HG03159 (cell line): Measurements from ENCODE around the gene CDC7.
A peak's percentile ranks its signal among the peaks of the same experiment; 100 is the strongest.
"Not testable (repeated sequence)": the region's sequence is repeated elsewhere in the genome, so short reads cannot be mapped to it uniquely, and the experiment has no call there.

Source experiments
- ATAC-seq: cut with Tn5 transposase; IDR thresholded peaks from one replicate; pipeline ENCODE4 v1.9.1; 2021; ENCODE audit warnings: mild to moderate bottlenecking, moderate library complexity; ENCODE audit not compliant: unreplicated experiment

CDC7 gene

DNA sequence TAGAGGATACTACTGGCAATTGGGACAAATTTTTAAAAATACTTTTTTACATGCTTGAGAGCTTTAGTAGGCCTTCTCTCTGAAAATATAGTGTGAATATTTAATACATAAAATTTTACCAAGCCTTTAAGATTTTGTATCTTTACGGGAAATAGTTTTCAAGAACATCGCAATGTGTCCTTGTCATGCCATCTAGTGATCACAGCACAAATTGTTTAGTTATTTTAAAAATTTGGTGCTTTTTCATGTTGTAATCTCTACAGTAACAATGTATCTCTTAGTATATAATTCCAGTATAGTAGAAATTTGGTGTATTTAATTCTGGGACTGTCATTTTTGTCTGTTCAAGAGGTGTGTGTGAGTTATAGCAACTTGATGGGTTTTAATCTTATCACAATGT is 6.7 kb downstream of the CDC7 start:
- no peak for ATAC-seq

DNA sequence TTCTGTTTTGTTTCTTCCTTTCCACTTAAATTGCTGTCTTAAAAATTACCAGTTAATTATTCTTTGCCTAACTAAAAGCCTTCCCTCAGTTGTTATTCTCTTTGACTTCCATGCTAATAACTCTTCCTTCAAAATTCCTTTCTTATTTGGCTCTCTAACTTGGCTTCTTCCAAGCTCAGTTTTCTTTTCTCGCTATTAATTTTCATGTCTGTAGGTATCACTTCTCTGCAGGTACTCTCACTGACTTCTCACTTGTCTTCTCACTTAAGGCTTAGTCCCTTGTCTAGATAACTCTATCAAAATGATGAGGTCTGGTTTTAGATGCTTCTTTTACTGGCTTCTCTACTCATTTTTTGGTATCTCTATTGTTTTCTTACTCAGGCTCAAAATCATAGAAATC is 10.1 kb downstream of the CDC7 start:
- ATAC-seq: no peak

DNA sequence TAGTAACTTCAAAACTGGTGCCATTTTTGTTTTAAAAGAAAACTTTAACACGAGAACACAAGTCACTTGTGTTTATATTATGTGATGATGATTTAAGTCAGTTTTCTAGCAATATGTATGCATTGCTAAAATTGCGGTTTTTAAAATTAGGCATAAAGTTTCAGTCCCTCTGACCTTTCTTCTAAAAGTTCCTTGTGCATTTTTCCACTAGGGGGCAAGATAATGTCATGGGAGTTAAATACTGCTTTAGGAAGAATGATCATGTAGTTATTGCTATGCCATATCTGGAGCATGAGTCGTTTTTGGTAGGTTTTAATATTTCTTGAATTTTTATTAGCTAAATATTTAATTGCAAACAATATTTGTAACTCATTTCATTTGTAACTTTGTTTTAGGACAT is 10.7 kb downstream of the CDC7 start:
- ATAC-seq: no peak

DNA sequence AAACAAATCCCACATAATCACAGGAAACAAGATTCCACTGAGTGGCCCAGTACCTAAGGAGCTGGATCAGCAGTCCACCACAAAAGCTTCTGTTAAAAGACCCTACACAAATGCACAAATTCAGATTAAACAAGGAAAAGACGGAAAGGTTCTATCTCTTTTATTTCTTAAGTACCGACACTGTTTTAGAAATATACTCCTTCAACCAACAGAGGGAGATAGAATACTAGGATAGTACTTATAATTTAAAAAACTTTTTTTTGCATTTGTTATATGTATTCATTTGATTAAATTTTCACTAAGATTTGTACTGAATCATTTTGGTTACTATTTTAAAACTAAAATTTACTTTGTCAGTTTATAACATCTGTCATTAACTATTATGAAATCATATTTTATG is 12.5 kb downstream of the CDC7 start:
- no peak for ATAC-seq

DNA sequence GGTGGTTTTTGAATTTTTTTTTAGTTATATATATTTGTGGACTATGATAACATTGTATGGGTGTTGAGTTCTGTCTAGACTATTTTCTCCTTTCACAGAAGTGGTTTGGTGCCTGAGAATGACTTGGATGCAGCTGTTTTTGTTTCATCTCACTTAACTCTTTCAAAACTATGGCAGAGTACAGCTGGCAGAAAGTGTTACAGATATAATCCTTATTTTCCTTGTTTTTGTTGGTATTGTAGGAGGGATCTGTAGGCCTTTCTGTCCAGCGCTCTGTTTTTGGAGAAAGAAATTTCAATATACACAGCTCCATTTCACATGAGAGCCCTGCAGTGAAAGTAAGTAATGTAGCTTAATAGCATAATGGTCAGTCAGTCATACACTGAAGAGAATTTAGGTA is 13.1 kb downstream of the CDC7 start:
- ATAC-seq: no peak

DNA sequence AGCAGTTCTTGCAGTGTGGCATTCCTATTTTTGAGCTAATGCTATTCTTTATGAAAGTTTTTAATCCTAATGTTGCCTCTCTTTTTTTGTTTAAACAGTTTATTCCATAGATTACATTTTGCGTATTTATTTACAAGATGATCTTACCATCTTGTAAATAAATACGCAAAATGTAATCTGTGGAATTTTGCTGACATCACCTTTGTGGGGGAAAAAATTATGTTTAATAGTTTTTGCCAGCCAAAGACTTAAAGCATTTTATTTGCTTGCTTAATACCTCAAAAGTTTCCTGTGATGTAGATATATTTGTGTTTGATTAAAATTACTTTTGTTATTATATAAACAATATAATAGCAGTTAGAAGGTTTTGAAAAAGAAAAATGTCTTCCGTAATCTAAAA is 15.3 kb downstream of the CDC7 start:
- no peak for ATAC-seq

DNA sequence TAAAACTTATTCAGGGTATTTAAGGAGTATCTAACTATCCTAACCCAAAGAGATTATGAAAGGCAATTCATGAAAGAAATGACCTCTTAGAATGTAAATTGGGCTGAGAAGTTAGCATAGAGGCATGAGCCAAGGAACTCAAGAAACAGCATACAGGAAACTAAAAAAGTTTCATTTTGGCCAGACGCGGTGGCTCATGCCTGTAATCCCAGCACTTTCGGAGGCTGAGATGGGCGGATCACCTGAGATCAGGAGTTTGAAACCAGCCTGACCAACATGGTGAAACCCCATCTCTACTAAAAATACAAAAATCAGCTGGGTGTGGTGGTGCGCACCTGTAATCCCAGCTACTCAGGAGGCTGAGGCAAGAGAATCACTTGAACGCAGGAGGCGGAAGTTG is 16.0 kb downstream of the CDC7 start:
- ATAC-seq: not testable (repeated sequence)

DNA sequence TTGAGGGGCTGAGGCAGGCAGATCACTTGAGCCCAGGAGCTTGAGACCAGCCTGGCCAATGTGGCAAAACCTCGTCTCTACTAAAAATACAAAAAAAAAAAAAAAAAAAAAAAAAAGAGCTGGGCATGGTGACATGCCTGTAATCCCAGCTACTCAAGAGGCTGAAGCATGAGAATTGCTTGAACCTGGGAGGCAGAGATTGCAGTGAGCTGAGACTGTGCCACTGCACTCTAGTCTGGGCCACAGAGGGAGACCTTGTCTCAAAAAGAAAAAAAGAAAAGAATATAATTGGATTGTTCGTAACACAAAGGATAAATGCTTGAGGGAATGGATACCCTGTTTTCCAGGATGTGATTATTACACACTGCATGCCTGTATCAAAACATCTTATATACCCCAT is 18.5 kb downstream of the CDC7 start:
- not testable (repeated sequence) for ATAC-seq

DNA sequence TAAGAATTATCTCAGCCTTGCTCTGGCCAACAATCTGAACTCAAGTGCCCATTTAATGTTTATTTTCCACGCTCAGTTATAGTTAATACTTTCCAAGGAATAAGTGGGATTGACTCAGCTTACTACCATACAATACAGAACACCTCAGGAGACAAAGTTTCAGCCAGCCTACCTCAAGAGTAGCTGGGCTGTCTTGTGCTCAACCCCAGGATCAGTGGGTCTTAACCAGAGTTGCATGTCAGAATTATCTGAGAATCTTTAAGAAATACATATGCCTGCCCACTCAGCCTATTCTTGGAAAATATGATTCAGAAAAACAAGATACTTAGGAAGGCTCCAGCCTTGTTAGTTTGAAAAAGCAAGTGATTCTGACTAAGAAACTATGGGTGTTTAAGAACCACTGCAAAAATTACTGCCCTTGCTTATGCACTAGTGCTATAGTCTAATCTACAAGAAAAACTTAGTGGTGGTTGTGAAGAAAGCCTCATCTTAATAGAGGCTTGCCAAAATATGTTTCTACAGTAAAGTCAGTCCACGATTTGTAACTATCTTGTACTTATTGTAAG is 20.4 kb downstream of the CDC7 start:
- ATAC-seq: no peak

DNA sequence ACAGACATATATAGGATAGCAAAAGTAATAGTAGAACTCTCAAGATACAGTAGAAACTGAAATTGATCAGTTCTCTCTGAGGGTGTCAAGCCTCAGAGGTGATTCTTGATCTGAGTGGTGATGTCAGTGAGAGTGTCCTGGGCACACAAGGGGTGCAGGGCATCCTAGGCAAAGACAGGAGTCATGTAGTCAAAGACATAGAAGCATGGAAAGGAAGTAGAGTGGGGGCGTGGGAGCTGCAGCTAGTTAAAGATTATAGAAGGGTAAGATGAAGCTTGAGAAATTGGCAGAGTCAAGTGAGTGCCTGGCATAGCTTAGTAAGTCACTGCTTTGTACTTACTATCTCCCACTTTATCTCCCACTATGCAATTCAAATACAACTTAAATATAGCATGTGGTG is 22.8 kb downstream of the CDC7 start:
- peak; percentile 95 for ATAC-seq

DNA sequence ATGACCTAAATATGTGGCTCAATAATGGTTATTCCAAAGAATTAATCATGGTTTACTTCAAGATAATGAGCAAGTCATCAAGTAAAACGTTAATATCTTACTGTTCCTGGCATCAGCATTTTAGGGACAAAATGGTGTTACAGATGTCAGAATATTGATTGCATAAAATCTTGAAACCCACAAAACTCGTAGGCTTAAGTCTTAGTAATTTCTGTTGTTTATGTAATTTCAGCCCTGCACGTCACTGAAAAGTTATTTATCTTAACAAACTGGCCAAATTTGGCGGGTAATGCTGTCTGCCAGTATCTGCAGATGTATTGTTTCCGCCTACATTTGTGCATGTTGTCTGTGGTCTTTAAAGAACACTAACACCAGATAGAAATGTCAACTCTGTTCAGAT is 25.8 kb downstream of the CDC7 start:
- ATAC-seq: no peak

DNA sequence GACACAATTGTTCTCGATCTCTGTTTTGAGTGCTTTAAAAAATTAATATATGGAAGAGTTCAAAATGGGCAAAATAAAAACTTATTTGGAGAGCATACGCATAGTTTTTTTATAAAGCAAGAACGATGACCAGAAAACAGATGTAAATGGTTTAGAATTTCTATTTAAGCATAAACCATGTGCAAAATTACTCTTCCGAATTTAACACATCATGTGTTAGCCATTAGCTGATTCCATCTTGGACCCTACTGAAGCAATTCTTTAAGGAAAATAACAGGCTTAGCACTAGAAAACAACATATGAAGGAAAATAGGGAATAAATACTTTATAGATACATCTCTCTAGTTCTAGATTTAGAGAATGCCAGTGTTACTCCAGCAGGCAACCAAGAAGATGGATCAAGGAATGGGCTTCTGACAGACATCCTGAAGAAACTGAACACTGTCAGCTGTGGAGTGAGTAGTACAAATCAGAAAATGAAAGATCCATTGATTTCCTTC is 26.7 kb downstream of the CDC7 start:
- ATAC-seq: no peak

DNA sequence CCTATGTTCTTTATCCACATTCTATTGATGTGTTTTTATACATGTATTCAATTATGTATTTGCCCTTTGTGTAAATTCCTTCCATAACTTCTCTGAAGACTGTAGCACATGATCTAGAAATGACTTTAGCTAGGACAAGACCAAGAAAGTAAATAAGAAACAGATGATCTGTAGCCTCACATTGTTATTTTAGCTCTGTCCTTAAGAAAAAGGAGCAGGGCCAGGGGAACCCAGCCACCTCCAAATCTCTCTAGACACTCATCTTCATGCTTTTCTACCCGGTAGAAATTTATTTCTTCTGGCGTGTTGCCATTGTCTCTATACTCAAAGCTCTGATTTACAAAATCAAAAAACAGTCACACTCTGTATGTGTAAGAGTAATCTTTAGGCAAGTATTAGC is 27.1 kb downstream of the CDC7 start:
- ATAC-seq: no peak

DNA sequence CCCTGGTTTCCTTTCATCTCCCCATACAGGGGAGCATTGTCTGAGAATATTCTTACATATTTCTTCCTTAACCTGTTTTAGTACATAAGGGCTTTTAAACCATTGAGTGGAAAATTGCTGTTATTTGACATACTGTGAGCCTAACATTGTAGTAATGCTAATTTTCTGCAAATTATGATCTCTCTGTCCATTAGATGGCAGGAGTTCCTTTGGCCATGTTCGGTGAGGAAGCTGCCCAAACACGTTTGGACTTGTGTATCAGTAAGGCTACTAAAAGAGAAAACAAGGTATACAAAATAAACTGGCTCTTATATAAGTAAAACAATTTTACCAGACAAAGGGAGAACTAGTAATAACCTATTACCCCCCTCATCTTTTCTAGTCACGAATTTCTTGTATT is 29.2 kb downstream of the CDC7 start:
- no peak for ATAC-seq

DNA sequence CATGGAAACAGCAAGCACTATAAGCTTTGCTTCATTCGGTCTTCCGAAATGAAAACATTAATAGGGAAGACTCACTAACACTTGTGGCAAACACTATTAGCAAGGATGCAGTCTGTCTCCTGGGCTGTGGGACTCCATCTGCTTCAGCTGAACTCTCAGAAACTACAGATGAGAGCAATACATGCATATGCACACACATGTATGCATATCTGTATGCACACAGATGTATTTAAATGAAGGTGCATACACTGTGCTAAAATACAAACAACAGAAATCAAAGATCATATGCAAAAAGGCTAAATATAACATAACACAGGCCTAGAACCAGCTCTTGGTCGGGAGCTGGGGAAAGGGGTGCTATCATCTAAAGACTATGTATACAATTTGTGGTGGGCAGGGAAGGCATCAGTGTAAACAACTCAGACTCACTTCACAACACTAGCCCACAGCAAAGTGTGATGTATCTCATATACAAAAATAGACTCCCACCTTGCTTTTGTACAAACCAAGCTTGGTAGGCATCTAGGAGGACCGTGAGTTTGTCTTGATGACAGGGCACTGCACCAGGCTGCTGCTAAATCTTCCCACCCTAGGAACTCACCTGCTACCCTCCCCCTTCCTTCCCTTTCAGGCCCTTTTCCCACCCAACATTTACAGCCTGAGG is 32.8 kb downstream of the CDC7 start:
- ATAC-seq: no peak

DNA sequence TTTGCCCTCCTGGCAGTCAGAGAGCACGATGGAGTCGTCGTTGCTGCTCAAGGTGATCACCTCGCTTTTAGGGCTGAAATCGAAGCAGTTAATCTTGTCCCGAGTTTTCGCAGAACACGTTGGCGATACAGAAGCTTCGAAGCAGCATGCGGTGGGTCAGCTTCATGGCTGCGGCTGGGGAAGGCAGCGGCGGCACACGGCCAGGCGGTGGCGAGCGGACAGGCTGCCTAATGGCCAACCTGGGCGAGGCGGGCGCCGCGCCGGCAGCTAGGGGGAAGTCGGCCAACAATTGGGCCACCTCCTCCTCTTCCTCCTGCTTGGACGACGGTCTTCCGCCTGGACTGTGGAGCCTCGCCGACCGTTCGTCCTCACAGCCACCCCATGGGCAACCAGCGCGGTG is 34.8 kb downstream of the CDC7 start:
- ATAC-seq: no peak

DNA sequence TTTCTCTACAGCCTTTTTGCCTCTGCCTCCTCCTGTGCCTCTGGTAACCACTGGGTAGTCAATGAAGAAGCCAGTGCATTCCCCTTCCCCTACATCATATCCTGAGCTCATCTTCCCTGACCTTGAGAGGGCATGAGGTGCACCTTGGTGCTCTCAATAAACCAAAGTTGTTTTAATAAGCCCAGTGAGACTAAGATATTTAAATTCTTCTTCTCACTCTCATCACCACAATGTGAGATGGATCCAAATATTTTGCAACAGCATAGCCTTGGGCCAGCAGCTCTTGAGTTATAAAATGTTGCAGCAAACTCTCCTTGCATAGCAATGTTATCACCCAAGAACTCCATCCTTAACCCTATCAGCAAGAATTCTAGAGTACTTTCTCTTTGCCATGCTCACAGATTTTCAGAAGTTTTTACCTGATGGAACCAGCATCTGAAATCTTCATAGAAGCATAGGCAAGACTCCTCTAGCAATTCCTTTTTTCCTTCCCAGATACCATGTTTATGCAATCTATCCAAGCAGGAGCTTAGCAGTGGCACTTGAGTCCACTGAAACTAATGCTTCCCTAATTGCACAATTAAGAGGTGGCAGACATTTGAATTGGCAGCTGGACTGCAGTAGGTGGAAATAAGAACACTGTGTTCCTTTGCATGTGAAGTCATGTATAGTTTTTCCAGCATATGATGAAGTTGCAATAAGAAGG is 36.8 kb downstream of the CDC7 start:
- no peak for ATAC-seq

DNA sequence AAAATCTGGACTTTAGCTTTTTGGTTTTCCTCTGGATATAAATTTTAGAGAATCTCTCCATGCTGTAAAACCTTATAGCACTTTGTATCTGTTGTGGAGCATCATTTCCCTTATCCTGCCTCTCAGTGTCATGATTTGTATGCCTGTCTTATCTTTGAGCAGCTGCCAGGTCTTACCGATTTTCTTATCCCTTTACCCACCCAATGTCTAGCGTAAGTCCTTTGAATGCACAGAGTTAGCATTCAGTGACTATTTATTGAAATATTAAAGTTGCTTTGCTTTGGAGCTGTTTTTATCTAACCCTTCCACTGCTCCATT is 37.3 kb downstream of the CDC7 start:
- no peak for ATAC-seq

DNA sequence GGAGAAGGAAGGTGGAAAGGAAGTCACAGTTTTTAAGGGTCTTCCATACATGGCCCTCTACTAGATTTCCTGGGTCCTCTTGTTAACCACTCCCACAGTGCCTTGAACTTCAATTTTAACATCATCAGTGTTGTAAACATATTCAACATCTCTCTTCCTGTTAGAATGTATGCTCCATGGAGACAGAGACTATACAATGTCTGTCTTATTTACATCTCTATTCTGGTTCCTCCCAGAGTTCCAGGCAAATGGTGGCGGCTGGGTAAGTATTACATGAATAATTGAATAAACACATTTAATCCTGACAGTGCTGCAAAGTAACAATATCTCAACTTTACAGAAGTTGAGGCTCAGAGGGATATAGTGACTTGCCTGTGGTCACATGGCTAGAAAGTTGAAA is 40.3 kb downstream of the CDC7 start:
- ATAC-seq: no peak

DNA sequence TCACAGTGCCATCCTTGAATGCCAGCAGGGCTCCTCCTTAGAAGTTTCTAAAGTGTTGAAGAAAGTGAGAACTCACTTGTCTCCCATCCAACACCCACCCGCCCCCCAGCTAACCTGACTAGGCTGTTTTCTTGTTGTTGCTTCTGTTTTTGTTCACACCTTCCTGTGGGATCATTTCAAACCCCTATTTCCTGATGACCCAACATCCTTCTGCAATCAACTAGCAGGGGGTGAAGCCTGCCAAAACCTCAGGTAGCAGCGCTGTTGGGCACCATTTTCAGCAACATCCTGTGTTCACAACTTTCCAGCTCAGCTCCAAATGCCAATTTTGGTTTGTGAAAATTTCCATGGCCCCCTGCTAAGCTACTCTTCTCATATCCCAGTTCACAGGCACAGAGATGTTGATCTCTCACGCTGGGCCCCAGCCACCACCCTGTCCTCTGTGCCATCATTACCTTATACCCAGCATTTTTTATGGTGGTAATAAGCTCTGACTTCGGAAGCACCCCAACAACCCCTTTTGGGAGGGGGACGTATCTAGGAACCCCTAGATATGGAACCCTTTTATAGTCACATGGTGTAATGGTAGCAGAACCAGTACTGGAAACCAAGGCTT is 41.4 kb downstream of the CDC7 start:
- no peak for ATAC-seq

DNA sequence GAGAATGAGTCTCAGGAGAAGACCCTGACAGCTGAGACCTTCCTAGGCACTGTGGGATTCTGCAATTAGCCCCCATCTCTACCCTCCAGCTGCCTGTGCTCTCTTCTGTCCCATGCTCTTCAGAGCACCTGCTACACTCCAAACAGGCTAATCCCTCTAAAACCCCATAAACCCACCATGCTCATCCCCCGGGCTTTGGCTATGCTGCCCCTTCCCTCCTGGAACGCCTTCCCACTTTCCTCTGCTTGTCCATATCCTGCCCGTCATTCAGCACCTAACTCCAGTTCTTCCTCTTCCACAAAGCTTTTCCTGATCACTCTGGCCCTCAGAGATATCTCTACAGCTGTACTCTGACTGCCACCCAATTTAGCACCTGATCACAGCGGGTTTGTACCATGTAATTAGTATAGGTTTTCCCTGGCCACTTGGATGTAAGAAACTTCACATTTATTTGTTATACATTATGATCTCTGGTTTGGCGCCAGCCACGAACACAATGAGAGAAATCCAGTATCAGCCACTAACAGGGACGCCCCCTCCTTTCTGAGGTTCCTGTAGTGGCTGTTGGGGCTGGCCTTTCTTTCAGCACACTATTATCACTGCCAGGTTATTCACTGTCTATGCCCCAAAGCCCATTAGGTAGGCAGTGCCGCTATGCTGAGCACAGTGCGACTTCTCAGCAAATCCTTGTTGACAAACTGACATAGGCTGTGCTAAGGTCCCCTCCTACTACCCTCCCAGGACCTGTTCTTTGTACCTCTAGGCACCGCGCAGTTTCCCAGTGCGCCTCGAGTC is 45.1 kb downstream of the CDC7 start:
- no peak for ATAC-seq

DNA sequence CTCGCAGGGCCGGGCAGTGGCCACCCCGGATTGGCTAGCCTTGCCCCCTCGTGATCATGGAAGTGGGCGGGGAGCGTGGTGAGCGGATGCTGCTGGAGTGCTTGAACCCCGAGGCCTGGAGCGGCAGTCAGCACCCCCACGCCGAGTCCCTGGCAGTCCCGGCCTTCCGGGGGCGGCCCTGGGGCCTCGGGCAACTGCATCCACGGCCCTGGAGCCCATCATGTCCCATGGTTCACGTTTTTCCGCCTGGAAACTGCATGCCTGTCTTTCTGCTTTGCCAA is 45.6 kb downstream of the CDC7 start:
- no peak for ATAC-seq
